GM21381 (cell line): ENCODE results near the gene ANKRD11.
"Not testable (repeated sequence)": the region's sequence is repeated elsewhere in the genome, so short reads cannot be mapped to it uniquely, and the experiment has no call there.

Experiments
- ATAC-seq: cut with Tn5 transposase; IDR thresholded peaks from one replicate; pipeline ENCODE4 v1.9.1; 2021; ENCODE audit warnings: mild to moderate bottlenecking, moderate library complexity; ENCODE audit not compliant: unreplicated experiment

The ANKRD11 gene

DNA sequence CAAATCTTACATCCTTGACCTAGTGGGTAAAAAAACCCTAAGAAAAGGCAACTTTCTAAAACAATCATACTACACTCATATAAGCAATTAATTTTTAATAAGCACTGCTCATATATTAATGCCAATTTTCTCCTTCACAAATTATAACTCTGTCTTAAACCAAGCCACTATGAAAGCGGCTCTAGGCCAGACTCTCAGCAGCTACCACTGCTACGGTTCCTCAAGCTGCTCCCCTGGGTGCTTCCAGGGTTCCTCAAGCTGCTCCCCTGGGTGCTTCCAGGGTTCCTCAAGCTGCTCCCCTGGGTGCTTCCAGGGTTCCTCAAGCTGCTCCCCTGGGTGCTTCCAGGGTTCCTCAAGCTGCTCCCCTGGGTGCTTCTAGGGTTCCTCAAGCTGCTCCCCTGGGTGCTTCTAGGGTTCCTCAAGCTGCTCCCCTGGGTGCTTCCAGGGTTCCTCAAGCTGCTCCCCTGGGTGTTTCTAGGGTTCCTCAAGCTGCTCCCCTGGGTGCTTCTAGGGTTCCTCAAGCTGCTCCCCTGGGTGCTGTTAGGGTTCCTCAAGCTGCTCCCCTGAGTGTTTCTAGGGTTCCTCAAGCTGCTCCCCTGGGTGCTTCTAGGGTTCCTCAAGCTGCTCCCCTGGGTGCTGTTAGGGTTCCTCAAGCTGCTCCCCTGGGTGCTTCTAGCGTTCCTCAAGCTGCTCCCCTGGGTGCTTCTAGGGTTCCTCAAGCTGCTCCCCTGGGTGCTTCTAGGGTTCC, 35.8 kb downstream of the ANKRD11 start:
- not testable (repeated sequence) for ATAC-seq

GRCh38 chr16:89453501-89454321, 36.6 kb downstream of the ANKRD11 start:
- no peak for ATAC-seq

- ATAC-seq, result no peak
Observed at GRCh38 chr16:89452925-89453324, 37.4 kb downstream of the ANKRD11 start.

- no peak for ATAC-seq
Observed at GRCh38 chr16:89452241-89452640, 38.1 kb downstream of the ANKRD11 start.

GRCh38 chr16:89450537-89450936, 39.8 kb downstream of the ANKRD11 start:
- no peak for ATAC-seq

DNA sequence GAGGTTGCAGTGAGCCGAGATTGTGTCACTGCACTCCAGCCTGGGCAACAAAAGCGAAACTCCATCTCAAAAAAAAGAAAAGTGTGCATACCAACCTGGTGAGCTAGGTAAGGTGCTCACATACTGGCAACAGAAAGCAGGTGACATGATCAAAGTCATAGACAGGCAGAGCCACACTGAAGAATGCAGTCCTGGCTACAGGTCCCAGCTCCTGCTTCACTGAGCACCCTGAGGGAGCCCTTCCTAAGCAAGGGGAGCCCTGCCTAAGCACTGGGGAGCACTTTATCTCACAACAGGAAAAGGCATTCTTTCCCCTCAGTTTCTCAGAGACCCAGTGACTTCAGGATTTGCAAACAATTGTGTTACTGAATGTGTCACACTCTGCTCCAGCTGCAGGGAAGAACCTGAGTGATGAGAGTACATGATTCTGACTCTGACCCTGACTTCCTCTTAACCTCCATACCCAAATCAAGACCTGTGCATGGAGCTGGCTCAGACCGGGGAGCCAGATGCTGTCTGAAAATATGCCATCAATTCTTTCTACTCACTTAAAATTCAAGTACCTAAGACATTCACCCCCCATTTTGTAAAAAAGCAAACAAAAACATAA, 40.5 kb downstream of the ANKRD11 start:
- no peak for ATAC-seq

DNA sequence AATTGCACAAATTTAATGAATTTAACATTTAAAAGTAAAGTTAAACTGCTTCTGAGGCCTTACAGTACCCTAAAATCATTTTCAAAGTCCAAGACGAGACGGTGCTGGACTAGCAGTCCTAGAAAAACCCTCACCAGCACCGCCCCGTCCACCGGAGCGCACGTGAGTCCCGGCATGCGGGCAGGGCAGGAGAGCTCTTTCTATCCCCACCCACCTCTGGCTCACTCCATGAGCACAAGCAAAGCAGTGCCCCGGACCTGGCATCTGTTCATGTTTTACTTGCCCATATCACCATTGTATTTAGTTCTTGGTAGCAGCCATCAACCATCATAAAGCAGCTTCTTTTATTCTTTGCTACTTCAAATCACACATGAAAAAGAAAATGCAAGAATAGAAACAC, 41.7 kb downstream of the ANKRD11 start:
- ATAC-seq, result no peak

GRCh38 chr16:89446975-89447293, 43.4 kb downstream of the ANKRD11 start:
- ATAC-seq, result no peak

GRCh38 chr16:89446136-89446974, 44.0 kb downstream of the ANKRD11 start:
- ATAC-seq, result no peak

GRCh38 chr16:89445166-89445565, 45.2 kb downstream of the ANKRD11 start:
- ATAC-seq, result no peak

GRCh38 chr16:89444728-89445127, 45.6 kb downstream of the ANKRD11 start:
- no peak for ATAC-seq

DNA sequence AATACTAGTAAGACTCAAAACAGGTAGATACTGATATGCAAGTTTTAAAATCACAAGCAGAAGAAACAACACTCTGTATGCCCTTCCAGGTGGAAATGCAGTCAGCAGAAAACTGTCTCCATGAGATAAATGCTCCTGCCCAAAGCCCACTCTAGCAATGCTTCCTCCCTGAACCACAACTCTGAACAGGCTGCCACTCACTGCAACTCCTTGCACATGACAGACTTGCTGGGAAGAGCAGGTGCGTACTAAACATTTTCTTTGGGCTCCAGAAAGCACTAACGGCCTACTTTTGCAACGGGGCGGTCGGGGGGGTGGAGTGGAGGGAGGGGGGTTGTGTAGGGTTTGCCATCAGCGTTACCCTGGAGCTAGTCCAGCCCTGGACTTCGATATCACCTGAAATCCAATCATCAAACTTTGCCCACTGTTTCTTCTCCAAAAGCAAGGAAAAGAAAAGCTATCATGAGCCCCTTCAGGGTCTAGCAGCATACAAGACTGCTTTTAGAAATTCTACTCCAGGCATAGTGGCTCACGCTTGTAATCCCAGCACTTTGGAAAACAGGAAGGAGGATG, 46.1 kb downstream of the ANKRD11 start:
- ATAC-seq, result no peak

DNA sequence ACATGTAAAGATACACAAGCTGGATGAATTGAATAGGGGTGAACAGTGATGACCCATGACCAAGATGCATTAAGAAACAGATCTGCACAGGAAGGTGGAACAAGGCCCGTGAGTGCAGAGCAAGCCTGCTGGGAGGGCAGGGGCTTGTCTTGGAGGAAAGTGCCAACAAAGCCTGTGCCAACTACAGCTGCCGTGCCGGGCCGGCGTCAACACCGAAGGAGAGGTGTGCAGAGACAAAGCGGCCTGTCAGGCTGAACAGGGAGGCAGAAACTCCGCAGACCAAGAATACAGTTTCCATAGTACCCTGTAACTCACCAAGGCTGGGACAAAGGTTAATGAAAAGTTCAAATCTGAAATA, 46.7 kb downstream of the ANKRD11 start:
- no peak for ATAC-seq

DNA sequence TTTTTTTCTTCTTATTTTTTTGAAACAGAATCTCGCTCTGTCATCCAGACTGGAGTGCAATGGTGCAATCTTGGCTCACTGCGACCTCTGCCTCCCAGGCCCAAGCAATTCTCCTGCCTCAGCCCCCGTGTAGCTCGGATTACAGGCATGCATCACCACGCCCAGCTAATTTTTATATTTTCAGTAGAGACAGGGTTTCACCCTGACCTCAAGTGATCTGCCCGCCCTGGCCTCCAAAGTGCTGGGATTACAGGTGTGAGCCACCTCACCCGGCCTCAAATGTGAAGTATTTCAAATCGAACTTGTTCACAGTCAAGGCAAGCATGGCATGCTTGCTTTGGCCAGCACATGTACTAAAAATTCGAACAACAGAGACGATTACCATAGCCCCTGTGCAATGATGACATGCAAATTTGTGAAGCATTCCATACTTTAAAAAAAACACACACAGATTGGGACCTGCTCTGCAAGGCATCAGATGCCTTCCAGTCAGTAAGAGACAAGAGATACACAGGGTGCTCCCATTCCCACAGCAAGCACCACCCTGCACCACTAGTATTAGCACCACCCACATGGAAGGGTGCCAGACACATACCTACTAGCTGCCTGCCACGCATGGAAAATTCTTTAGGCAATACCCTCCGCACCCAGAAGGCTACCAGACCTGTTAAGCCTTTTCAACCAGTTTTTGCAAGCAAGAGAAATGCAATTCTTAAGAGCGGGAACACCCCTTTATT, 47.2 kb downstream of the ANKRD11 start:
- ATAC-seq, result no peak

GRCh38 chr16:89442588-89442987, 47.8 kb downstream of the ANKRD11 start:
- ATAC-seq, result no peak

DNA sequence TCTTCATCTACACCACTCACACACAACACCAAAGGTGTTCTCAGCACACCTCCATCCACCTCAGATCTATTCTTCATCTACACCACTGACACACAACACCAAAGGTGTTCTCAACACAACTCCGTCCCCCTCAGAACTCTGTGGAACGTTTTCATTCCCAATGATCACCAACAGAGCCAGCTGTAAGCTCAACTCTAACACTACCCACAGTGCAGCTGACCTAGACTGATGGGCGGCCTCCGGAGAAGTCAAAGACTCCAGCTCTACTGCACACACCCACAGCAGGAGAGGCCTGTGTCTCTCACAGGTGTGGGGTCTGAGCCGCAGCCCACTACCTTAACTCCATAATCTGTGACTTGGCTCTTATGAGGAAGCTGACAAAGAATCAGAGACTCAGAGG, 50.7 kb downstream of the ANKRD11 start:
- no peak for ATAC-seq

GRCh38 chr16:89437991-89438390, 52.4 kb downstream of the ANKRD11 start:
- no peak for ATAC-seq

GRCh38 chr16:89437251-89437987, 52.9 kb downstream of the ANKRD11 start:
- no peak for ATAC-seq

DNA sequence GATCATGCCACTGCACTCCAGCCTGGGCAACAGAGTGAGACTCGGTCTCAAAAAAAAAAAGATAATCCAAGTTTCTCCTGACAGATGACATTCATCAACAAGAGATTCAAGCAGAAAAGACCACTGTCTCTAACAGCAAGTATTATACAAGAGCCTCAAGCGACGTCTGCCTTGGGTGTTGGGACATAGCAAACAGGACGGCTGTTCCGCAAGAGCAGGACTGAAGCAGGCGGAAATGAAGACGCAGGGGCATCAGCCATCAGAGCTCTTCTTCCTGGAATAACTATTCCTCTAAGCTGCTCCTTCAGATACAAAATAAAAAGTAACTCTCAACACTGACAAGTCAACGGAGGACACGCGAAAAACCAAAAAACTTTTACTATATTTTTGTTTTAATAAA, 54.0 kb downstream of the ANKRD11 start:
- no peak for ATAC-seq
